Activated effector memory CD4-positive, alpha-beta T cell treated with Interleukin-2 at 50 U/mL for 16 hours (primary cell): ENCODE results near the gene ZNF354C.

Experiments used
- DNase-seq: peaks from one replicate; pipeline ENCODE4 v3.0.0-alpha.2; 2020

ZNF354C gene

DNA sequence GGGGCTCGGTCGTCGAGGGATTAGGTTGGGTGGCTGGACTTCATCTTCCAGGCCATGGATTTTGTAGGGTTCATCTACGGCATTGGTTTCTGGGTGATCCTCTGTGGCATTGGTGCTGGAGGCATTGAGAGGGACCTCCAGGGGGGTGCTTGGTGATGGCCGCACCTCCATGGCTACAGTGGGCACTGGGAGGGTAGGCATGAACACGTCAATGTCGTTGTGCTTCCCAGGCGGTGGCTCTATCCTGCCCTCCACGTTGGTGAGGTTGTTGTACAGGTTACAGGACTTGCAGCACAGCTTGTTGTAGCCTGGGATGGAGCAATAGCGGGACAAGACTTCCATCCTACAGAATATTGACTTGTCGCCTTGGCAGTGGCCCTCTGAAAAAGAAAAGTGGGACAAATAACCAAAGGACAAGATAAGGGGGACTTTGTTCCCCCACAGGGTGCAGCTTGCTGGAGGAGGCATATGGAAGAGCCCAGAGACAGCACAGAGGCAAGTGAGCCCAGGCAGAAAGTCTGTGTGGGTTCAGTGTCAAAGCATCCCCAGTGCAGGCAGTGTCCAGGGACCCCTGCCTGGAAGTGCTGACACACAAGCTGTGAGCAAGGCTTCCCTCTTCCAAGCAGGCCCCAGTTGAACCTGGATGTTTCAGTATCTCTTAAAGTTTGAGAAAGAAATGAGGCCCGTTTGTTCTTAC is 53.9 kb downstream of the ZNF354C start:
- no peak for DNase-seq

DNA sequence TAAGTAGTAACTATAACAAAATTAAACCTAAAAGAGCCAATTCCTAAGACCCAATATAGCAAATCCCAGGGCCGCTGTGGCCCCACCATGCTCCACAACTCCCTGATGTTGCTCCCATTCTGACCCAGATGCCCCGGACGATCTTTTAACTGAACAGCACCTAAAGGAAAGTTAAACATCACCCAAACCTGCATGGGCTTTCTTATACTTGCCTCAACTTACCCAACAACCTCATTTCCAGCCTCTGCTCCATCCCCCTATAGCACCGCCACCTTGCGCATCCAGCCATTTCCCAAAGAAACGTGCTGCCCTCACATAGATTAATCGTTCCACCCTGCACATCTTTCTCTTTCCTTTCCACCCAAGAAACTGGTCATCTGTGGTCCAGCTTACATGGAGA is 54.6 kb downstream of the ZNF354C start:
- DNase-seq, result no peak

DNA sequence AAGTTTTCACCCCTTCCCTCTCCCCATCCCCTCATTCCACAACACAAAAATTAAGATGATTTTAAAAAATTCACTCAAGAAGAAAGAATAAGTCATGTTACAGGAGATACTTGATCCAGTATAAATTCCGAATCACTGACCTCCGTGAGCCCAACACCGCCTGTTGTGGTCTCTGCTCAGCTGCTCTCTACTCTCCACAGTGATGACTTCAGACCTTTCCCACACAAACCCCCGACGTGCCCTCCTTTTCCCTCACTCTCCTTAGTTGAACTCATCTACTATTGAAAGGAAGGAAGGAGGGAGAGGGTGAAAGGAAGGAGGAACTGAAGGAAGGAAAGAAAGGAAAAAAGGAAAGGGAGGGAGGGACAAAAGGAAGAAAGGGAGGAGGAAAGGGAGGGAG is 55.1 kb downstream of the ZNF354C start:
- no peak for DNase-seq

DNA sequence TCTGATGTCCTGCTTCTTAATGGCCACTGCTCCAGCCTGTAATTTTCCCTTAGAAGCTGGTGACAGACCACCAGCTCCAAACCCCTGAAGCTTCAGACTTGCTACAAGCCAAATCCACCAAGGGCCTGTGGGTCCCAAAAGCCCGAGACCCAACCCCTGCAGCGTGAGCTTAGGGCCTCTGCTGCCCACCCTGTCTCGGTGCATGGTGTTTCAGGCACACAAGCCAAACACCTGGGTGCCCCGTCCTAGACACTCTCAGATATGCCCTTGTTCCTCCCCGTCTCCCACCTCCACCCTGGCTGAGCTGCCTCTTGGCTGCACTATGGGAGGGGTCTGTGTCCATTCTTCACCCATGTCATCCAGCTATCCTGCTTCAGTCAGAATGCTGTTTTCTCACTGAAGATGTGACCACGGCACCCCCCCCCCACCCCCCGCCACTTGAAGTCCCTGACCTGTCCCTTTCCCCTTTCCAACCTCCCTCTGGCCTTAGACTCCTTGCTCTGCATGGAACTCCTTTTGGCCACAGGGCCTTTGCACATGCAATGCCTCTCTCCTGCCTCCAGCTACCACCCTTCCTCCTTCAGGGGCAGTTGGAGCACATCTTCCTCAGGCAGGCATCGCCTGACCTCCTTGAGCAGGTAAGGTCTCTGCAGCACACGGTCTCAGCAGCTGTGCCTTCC is 55.8 kb downstream of the ZNF354C start:
- DNase-seq, result no peak

DNA sequence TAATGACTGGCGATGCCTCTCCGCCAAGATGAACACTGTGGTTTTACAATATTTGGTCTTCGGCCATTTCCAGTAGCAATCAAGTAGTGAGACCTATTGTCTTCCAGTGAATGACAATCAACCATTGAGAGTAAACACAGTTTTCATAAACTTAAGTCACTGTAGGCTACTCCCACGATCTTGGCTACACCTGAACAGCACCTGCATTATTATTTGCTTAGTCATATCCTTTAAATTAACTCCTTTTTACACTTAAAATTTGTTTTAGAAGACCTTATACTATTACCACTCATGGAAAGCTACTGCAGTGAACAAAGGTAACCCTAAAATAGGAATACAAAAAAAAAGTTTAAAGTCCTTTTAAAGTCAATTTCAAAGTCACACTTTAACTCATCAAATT is 58.2 kb downstream of the ZNF354C start:
- DNase-seq, result no peak

DNA sequence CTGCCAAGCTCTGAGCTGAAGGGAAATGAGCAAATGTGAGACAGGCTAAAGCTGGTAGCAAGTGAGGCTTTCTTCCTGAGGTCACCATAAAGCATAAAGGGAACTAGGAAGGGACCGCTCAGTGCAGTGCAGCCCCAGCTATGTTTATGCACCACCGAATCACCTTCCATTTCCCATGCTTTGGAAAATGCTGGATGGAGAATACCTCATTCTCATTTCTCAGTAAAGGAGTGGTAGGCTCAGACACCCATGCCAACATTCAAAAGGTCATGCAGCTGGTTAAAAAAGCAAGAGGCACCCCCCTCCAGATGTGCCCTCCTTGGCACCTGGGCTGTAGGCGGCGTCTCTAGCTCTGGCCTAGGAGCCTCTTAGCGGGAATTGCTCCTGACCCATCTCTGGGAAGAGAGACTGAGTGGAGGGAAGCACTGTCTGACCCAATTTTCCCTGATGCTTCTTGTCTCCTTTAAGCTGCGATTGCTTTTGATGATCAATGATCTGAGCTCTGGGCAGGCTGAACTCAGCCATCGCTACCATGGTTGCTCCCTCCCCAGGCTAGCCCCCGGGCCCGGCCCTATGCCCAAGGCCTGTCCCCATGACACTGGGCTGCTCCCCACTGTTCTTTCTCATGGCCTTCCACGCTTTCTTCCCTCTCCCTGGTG is 58.7 kb downstream of the ZNF354C start:
- no peak for DNase-seq

DNA sequence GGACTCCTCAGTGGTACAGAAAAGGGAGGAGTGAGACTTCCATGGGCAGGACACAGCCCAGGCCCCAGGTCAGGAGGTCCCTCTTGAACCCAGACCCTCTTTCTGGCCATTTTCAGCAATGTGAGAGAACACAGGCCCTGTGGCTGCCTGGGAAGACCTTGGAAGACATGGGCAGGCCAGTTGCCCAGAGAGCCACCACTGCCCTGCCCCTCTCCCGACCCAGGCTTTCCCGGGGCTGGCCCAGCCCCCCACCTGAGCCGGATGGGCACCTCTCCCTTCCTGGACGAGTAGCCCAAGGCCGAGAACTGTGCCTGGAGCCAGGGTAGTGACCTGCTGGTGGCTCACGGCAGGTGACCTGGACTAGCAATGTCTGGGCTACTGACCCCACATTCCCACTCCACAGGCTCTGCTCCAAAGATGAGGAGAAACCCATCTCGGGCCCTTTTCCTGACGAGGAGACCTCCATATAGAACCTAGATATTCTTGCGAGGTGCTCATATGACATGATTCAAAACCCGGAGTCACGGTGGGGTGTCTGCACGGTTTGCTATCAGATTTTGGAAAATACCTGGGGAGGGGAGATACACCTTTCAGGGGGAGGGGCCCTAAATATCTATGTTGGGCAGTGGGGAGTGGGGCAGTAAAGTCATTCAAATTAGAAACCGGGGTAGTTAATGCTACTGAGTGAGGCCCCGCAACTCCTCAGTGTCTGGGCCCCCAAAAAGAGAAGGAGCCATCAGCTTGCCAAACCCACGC is 59.4 kb downstream of the ZNF354C start:
- DNase-seq, result no peak

DNA sequence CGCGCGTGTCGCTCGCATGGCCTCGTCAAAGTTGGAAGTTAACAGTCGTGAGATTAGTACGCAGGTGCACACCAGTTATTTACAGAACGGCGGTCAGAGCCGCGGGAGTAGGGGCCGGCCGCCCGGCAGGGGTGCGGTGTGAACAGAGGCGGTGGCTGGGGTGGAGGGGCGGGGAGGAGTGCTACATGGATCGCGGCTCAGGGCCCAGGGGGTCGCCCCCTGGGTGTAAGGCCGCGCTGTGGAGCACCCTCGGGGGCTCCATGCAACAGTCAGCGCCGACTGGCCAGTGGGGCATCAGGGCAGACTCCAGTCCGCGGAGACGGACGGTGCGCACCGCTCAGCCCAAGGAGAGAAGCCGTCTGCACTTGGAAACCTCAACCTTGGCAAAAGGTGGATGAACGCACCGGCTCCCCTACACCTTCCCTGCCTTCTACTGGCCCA is 60.3 kb downstream of the ZNF354C start:
- DNase-seq, result no peak

DNA sequence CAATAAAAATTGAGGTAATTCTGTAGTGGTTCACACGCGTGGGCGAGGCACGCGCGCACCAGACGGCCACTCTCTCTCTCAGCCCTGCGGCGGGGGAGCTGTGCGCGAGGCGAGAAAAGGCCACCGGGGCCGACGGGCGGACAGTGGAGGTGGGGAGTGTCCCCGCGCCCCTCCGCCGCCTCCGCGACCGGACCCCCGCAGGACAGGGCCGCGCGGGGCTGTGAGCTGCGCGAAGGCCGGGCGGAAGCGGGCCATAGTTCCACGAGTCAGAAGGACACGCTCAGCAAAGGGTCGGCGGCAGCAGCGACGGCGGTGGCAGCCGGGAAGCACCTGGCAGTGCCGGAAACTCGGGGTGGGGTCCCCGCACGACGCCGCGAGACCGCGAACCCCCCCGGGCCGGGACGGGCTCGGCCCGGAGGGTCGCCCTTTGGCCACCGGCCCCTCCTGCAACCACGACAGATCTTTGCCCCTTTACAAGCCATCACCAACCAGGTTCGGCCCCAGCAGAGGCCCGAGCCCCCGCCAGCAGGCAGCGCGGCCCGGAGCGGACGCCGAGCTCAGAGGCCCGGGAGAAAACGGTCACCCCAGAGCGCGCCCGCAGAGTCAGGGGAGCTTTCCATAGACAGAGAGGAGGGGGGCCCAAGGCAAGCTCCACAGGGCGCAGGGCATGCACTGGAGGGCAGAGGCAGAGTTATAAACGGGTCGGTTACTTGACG is 60.9 kb downstream of the ZNF354C start:
- no peak for DNase-seq

DNA sequence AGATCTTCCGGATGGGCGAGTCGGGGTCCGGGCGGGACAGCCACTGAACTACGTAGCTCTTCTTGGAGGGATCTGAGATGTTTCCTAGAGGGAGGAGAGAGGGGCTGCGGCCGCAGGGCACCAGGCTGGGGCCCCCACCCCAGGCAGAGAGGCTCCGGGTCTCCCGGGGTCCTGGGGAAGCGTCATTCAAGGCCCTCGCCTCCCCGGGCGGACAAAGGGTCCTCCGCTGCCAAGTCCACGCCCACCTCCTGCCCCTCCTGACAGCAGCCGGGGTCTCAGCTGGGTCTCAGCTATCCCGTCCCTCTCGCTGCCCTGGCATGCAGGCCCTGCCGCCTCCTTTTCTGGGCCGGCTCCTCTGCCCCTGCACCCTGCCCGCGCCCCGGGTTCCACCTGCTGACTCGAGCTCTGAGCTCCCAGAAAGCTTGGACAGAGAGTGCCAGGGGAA is 61.5 kb downstream of the ZNF354C start:
- no peak for DNase-seq

DNA sequence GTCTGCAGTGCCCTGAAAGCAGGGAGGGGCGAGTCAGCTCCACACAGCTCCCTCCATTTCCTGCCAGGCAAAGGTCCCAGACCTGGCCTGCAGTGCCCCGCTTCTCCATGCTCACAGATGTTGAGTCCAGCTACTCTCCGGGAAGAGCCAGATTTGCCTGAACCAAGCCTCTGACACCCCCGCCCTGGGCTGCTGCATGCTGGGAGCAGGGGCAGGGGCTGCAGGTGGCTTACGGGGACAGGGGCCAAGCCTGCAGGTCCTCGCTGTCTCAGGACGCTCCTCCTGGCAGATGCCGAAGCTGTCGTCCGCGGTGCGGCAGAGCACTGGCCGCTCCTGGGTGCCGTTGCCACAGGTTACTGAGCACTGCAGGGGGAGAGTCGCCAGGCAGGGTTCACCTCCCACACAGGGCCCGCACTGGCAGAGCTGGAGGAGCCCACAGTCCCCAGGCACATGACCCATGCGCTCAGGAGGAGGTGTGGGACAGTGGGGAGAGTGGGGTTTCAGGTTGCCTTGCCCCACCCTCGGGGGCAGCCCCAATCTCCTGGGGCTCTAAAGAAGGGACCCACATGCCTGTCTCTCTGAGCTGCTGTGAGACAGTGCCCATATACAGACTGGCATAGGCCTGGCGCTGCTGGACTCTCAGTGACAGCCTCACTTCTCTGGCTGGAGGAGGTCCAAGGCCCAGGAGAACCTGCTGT is 62.4 kb downstream of the ZNF354C start:
- no peak for DNase-seq

DNA sequence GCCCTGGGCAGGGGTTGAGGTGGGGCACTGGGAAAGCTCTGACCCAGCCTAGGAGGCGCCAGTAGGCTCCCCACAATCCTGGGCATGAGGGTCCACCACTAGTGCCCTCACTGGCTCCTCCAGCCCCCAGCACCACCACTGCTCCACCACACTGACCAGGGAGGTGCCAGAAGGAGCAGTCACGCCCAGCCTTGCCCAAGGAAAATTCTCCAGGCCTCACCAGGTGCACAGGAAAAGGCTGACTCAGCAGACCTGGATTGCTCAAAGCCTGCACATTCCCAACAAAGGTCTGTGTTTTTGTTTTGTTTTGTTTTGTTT is 62.9 kb downstream of the ZNF354C start:
- no peak for DNase-seq

DNA sequence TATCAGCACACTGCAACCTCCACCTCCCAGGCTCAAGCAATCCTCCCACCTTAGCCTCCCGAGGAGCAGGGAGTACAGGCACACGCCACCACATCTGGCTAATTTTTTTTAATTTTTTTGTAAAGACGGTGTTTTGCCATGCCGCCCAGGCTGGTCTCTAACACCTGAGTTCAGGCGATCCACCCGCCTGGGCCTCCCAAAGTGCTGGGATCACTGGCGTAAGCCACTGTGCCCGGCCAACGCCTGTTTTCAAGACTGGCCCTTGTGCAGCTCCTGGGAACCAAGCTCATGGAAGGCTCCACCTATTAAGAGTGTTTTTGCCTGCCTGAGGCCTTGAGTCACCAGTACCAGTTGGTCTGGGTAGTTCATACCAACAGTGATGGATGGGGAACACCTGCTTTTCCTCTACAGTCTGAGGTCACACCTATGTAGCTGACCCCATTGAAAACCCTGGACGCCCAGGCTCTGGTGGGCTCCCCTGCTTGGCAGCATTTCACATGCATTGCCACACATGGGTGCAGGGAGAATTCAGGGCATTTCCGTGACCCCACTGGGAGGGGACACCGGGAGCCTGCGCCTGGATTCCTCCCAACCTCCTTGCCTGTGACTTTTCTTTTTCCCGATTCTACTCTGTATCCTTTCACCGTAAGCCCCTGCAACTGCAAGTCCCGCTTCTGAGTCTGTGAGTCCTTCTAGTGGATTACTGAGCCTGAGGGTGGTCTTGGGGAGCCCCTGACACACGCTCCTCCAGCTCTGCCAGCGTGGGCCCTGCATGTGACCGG is 63.5 kb downstream of the ZNF354C start:
- DNase-seq, result no peak

DNA sequence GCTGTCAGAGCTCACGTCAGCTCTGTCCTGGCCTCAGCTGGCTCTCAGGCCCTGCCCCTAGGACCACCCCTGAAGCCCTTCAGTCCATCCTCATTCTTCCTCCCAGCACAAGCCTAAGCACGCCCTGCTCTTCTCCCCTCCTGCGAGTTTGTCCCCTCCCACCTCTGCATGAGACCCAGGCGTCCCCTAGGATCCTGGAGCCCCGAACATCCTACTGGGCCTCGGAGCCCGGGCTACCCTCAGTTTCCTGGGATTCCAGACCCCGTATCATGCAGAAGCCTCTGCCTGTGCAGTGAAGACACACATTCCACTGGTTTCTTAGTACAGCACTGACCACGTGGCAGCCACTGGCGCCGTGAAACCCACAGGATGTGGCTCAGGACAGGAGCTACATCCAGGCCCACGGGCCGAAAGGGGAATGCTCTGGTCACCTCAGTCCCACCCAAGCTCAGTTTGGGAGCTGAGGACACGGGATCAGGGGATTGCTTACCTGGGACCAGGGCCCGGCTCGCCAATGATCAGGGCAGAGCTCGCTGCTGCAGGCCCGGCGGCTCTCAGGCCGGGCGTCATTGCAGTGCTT is 64.2 kb downstream of the ZNF354C start:
- no peak for DNase-seq

DNA sequence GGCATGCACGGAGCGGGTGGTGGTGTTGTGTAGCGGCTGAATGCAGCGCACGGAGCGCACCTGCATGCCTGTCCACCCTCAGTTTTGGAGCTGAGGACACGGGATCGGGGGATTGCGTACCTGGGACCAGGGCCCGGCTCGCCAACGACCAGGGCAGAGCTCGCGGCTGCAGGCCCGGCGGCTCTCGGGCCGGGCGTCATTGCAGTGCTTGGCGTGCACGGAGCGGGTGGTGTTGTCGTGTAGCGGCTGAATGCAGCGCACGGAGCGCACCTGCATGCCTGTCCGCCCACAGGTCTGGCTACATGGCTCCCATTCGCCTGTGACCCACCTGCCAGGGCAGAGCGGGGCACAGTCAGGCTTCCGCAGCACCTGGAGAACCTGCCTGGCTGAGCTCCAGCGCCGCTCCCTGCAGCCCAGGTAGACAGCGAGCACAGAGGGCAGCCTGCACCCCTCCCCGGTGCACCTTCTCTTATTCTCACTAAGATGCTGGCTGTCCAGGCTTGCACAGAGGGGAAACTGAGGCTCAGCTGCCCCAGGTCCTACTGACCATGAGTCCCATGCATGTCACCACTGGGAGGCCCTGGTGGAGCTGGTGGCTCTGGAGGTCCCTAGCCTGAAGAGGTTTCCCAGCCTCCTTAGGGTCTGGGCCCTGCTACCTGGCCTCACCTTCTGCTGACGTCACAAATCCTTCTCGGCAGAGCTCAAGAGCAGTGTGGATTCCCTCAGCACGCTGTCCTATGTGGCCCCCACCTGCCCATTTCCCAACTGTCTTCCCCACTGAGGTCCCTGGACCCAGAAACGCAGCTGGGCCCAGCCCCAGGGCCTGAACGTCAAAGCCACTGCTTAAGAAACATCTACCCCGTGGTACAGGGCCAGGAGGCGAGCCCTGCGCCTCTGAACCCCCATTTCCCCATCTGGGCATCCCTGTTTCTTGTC is 64.9 kb downstream of the ZNF354C start:
- no peak for DNase-seq

DNA sequence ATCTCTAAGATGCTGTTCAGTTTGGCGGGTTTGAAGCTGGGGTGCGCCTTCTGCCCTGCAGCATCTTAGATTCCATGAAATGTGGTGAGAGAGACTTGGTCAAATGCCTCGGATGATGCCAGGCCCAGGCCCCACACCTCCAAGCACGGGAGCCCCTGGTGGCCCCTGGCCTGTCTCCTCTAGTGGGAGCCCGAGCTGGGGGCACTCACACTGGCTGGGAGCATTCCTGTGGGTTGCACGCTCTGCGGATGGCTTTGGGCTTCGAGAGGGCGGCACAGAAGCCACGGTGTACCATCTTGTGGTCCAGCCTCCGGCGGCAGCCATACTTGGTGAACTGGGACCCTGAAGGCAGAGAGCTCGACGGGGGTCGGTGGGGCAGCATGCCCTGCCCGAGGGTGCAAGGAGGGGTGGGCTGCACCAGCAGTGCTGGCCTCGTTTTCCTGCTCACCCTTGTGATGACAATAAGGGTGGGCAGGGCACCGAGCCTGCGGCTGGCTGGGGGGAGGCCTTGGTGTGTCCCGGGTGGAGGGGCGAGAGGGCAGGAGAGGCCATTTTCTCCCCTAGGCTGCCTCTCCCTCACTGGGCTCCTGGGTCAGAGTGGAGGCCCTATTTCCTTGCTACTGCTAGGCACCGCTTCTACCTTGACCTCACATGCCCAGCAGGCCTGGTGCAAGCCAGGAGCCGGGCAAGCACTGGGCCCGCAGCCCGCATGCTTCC is 65.8 kb downstream of the ZNF354C start:
- no peak for DNase-seq

DNA sequence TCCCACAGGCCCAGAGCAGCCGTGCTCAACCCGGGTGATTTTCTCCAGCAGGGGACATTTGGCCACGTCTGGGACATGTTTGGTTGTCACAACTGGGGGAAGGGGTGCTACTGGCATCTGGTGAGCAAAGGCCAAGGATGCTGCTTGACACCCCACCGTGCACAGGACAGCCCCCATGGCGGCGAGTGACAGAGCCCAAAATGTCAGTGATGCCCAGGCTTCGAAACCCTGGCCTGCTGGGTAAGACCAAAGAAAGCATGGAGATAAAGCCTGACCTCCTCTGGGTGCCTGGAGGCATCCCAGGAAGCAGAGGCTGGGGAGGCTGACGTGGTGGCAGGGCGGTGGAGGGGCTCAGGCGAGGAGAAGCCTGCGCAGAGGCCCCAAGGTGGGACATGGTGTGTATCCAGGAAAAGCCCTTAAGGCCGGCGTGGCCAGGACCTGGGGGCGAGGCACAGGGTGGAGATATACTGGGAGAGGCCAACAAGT is 66.4 kb downstream of the ZNF354C start:
- DNase-seq, result no peak

DNA sequence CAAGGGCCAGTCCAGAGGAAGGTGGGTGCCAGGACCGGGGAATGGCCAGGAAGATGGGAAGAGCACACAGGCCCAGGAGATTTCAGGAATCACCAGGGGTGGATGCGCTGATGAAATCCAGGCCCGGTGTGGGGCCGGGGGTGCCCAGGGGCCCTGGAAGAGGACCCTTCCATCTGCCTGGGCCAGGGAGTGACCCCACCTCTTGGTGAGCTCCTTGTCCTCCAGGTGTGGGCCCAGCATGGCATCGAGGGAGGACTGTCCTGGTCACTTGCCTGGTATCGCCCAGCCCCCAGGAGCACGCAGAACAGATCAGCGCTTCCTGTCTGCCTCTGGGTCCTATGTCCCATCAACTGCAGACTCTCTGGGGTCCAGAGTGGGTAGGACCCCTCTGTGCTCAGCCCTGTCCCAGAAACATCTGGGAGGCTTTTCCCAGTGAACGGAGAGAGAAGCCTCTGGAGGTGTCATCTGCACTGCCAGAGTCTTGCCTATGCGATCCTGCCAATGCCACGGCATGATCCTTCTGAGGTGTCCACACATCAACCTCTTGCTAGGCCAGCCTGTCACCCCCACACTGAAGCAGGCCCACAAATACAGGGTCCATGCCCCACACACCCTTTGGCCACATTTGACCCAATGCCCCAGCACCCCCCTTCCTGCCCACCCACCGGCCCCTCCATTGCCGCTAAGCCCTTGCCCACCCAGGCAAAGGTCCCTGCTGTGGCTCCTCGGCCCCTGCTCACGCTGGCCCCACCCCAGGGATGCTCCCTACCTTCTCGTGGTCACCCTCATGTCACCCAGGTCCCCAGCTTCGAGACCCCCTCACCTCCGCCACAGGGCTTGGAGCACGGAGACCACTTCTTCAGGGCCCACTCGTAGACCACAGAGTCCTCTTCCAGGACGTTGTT is 67.2 kb downstream of the ZNF354C start:
- DNase-seq, result no peak
